ENCODE measurements around the gene SH3RF1. TPM values are rescaled to one million over a fixed set of nuclear protein-coding genes. Genes with fewer than 3 reads are reported as not detected.

Gene SH3RF1
- total RNA-seq, 2 experiments from 2014 or later: 0.22 to 0.55 TPM

DNA sequence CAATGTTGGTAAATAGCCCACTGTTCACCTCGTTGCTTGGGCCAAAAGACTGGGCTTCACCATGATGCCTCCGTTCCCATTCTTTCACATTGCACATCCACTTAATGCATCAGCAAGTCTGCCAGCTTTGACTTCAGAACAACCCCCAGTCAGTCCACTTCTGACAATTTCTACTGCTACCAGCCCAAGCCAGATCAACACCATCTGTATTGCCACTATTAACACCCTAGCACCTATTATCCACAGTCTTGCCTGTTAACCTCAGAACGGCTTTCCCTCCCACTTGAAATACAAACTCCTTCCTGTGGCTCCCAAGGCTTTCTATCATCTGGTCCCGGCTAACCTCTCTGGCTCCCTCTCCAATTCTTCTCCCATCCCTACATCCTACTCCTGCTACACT lies 95.7 kb downstream of the SH3RF1 start:
- no peaks in the 10 kb centered on the region for H3K36me3 Mint-ChIP-seq (ENCODE audit: low read depth)
- H3K27me3 Mint-ChIP-seq (ENCODE audit: low read depth): peaks cover under 1% of the 10 kb centered on the region
- no peak overlapping the region for H3K27ac Mint-ChIP-seq
- H3K9me3 Mint-ChIP-seq: no peaks in the 10 kb centered on the region
- CTCF ChIA-PET: interaction anchor here (0.6 kb wide), 1 partner anchor 25 kb away, joined by 3 read pairs; no protein-coding TSS in a partner anchor
- DNase-seq: no peak
- intact Hi-C loops (cut with micrococcal nuclease): no loop called here
- no peak overlapping the region for H3K4me3 Mint-ChIP-seq
- no peaks in the 10 kb centered on the region for H3K4me1 Mint-ChIP-seq (ENCODE audit: low read depth)

- DNase-seq: no peak
- H3K4me1 Mint-ChIP-seq (ENCODE audit: low read depth): no peaks in the 10 kb centered on the region
- H3K27me3 Mint-ChIP-seq (ENCODE audit: low read depth): no peaks in the 10 kb centered on the region
- H3K9me3 Mint-ChIP-seq: no peaks in the 10 kb centered on the region
- no peak overlapping the region for H3K4me3 Mint-ChIP-seq
- no peak overlapping the region for H3K27ac Mint-ChIP-seq
- CTCF ChIA-PET: no interaction called here
- intact Hi-C loops (cut with micrococcal nuclease): no loop called here
- no peaks in the 10 kb centered on the region for H3K36me3 Mint-ChIP-seq (ENCODE audit: low read depth)
These were observed 96.5 kb downstream of the SH3RF1 start for GRCh38 chr4:169174247-169174646.

DNA sequence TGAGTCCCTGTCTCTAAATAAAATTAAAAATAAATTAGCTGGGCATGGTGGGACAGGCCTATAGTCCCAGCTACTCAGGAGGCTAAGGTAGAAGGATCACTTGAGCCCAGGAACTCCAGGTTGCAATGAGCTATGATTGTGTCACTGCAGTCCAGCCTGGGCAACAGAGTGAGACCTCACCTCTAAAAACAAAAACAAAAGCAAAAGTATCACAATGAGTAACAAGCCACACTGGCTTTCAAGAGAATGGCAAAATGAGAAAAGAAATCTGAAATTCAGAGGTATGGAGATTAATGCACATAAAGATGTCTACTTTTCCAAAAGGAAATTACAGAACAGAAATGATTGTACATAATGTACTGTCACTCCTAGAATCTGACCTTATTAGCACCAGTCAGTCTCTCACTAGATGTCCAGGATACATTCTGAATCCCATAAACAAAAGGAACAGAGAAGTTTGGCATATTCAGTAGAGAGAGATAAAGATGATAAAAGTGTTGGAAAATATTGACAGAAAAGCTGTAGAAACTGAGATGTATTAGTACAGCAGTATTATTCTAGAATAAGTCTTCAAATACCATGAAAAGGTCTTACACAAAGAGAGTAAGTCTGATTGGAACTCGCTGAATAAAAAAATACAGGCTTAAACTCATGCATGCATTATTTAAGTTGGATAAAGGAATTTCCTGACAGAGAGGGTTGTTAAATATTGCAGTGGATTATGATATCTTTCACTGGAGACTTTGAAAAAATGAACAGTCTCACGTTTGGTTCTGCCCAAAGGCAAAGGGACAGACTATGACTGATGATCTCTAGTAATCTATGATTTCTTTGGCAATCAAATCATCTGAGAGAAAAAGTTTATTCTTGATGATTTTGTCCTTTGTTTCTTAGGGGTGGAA lies 102.5 kb downstream of the SH3RF1 start:
- Mint-ChIP-seq H3K27me3 (ENCODE audit: low read depth) (no peaks in the 10 kb centered on the region), H3K36me3 (ENCODE audit: low read depth) (no peaks in the 10 kb centered on the region), H3K4me1 (ENCODE audit: low read depth) (no peaks in the 10 kb centered on the region), H3K4me3 (no peak overlapping the region), H3K9me3 (no peaks in the 10 kb centered on the region), H3K27ac (no peak overlapping the region)
- DNase-seq: no peak
- intact Hi-C loops (cut with micrococcal nuclease): no loop called here
- CTCF ChIA-PET: interaction anchor here (0.6 kb wide), 1 partner anchor 102 kb away, joined by 5 read pairs; no protein-coding TSS in a partner anchor

GRCh38 chr4:169164669-169165415 lies 105.9 kb downstream of the SH3RF1 start:
- Mint-ChIP-seq H3K36me3 (ENCODE audit: low read depth) (no peaks in the 10 kb centered on the region), H3K4me3 (no peak overlapping the region), H3K4me1 (ENCODE audit: low read depth) (no peaks in the 10 kb centered on the region), H3K27me3 (ENCODE audit: low read depth) (peaks cover 3% of the 10 kb centered on the region), H3K9me3 (no peaks in the 10 kb centered on the region), H3K27ac (no peak overlapping the region)
- DNase-seq: no peak
- CTCF ChIA-PET: no interaction called here
- intact Hi-C loops (cut with micrococcal nuclease): no loop called here

DNA sequence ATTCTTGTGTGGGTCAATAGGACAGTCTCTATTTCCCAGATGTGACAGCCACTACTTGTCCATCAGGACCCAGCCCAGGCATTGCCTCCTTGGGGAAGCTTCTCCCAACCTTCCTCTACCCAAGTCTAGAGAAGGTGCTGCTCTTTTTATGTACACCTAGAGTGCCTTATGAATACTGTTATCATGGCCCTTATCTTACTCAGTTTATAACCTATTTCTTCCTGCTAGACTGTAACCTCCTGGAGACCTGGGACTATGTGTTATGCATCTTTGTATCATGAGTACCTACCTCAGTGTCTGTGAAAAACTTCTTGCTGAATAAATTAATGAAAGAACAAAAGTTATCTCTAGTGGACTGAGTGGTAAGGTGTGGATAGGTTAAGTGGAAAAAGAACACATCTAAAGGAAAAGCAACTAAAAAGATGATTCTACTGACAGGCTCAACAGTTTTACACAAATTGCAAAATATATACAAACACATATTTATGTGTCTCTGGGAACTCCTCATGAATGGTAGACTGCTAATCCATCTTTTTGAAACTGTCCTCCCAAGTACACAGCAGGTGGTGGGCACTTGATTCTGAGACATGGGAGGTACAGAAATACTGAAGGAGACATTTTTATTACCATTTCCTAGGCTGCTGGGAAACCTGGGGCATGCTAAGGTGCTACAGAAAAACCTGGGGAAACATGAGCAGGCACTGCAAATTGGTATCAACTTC lies 106.6 kb downstream of the SH3RF1 start:
- Mint-ChIP-seq H3K9me3 (no peaks in the 10 kb centered on the region), H3K36me3 (ENCODE audit: low read depth) (no peaks in the 10 kb centered on the region), H3K27me3 (ENCODE audit: low read depth) (peaks cover 3% of the 10 kb centered on the region), H3K4me3 (no peak overlapping the region), H3K27ac (no peak overlapping the region), H3K4me1 (ENCODE audit: low read depth) (no peaks in the 10 kb centered on the region)
- DNase-seq: no peak
- intact Hi-C loops (cut with micrococcal nuclease): no loop called here
- CTCF ChIA-PET: no interaction called here

DNA sequence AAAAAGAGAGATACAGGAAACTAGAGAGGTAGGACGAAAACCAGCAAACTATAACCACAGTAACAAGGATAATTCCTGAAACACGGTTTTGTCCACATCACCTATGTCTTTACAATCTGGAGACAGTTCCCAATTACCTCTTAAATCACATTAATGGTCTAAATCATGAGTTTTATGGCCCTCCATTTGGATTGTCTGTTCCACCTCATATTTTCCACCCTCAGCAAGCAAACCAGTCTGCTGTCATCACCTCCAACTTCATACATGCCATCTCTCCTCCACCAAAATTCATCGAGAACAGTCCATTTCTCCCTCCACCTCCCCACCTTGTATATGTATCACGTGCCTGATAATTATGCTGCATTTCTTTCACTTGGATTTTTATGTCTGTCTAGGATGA lies 107.3 kb downstream of the SH3RF1 start:
- H3K4me3 Mint-ChIP-seq: no peak overlapping the region
- H3K27ac Mint-ChIP-seq: no peak overlapping the region
- CTCF ChIA-PET: interaction anchor here (0.6 kb wide), 1 partner anchor 103 kb away, joined by 4 read pairs; no protein-coding TSS in a partner anchor

DNA sequence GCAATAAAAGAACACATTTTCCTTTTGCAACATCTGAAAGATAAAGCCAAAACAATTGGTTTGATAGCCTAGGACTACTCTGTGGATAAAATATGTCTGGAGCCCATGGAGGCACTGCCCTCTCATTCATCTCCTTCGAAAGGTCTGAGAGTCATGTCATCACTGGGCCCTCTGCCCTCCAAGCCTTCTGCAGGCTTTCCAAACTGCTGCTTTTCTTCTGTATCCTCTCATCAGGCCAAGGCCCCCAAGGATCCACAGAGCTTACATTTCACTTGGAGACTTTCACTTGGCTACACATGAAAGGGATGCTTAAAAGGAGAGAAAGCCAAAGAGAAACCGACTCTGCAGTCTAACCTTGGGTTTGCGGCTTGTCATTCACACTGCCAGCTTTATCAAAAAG lies 109.9 kb downstream of the SH3RF1 start:
- Mint-ChIP-seq H3K9me3 (no peaks in the 10 kb centered on the region), H3K27ac (no peak overlapping the region)
- CTCF ChIA-PET: no interaction called here

More for the DNA sequence above, 107.3 kb downstream of the SH3RF1 start:
- no peaks in the 10 kb centered on the region for H3K36me3 Mint-ChIP-seq (ENCODE audit: low read depth)
- H3K4me1 Mint-ChIP-seq (ENCODE audit: low read depth): no peaks in the 10 kb centered on the region
- no peaks in the 10 kb centered on the region for H3K9me3 Mint-ChIP-seq
- intact Hi-C loops (cut with micrococcal nuclease): no loop called here
- H3K27me3 Mint-ChIP-seq (ENCODE audit: low read depth): peaks cover 3% of the 10 kb centered on the region
- DNase-seq: no peak

DNA sequence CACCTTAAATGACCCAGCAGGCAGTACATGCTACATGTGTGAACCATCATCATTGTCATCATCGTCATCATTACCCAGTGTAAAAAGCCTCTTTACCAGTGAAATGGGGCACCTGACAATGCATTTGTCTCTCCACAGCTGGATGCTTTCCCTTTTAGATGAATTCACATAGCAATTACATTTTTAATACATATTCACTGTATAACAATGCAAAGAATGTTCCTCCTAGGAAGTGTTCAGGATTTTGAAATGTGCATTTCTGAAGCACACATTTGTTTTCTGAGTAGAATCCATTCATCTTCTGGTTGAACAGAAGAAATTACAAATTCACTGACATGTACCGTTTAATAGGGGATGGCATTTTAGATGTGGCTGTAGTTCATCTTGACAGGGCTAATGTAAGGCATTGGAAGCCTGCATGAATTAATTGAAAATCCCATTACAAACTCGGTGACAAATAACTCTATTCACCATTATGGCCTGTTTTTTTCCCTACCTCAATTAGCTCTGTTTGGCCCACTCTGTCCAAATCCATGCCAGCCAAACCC lies 111.1 kb downstream of the SH3RF1 start:
- CTCF ChIA-PET: no interaction called here
- H3K36me3 Mint-ChIP-seq (ENCODE audit: low read depth): no peaks in the 10 kb centered on the region
- H3K9me3 Mint-ChIP-seq: no peaks in the 10 kb centered on the region

More for the DNA sequence above, 109.9 kb downstream of the SH3RF1 start:
- no peaks in the 10 kb centered on the region for H3K36me3 Mint-ChIP-seq (ENCODE audit: low read depth)
- H3K27me3 Mint-ChIP-seq (ENCODE audit: low read depth): peaks cover 6% of the 10 kb centered on the region
- intact Hi-C loops (cut with micrococcal nuclease): no loop called here
- DNase-seq: no peak
- H3K4me3 Mint-ChIP-seq: no peak overlapping the region
- no peaks in the 10 kb centered on the region for H3K4me1 Mint-ChIP-seq (ENCODE audit: low read depth)

DNA sequence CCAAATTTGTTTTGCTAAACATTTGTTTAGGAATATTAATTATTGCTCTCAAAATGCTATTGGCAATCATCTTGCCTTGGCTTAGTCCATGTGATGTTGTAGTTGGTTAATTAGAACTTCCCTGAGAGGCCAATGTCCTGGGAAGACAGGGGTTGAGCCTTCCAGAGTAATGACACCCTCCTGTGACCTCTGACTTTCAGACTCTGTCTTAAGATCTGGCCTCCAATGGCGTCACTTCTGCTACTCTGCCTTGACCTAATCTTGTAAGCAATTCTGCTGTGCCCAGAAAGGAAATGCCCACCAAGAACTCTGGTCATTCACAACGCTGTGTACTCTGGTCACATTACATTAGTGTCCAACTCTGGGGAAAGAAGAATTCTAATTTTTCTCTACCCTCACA lies 111.9 kb downstream of the SH3RF1 start:
- H3K4me1 Mint-ChIP-seq (ENCODE audit: low read depth): no peaks in the 10 kb centered on the region
- H3K9me3 Mint-ChIP-seq: no peaks in the 10 kb centered on the region
- no peaks in the 10 kb centered on the region for H3K36me3 Mint-ChIP-seq (ENCODE audit: low read depth)
- intact Hi-C loops (cut with micrococcal nuclease): no loop called here
- H3K4me3 Mint-ChIP-seq: no peak overlapping the region
- CTCF ChIA-PET: no interaction called here
- H3K27ac Mint-ChIP-seq: no peak overlapping the region
- no peak for DNase-seq
- peaks cover 8% of the 10 kb centered on the region for H3K27me3 Mint-ChIP-seq (ENCODE audit: low read depth)

More for the DNA sequence above, 111.1 kb downstream of the SH3RF1 start:
- H3K4me1 Mint-ChIP-seq (ENCODE audit: low read depth): no peaks in the 10 kb centered on the region
- H3K27me3 Mint-ChIP-seq (ENCODE audit: low read depth): peaks cover 6% of the 10 kb centered on the region
- no peak overlapping the region for H3K4me3 Mint-ChIP-seq
- H3K27ac Mint-ChIP-seq: no peak overlapping the region
- intact Hi-C loops (cut with micrococcal nuclease): no loop called here
- no peak for DNase-seq

DNA sequence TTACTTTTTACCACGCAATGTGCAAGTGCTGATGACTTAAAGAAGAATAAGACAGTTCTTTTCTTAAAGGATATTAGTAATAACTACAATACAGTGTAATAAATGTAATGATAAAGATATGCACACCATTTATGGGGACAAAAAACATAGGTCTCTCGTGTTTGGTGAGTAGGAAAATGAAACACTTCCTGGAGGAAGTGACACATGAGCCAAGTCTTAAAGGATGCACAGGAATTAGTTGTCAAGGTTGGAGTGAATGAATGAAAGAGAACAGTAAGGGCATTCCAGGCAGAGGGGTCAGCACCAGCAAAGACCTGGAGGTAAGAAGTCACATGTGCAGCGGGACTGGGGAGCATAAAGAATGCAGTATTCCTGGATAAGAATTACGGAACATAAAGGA lies 112.7 kb downstream of the SH3RF1 start:
- Mint-ChIP-seq H3K4me3 (no peak overlapping the region), H3K9me3 (no peaks in the 10 kb centered on the region), H3K36me3 (ENCODE audit: low read depth) (no peaks in the 10 kb centered on the region), H3K4me1 (ENCODE audit: low read depth) (no peaks in the 10 kb centered on the region), H3K27ac (no peak overlapping the region), H3K27me3 (ENCODE audit: low read depth) (peaks cover 8% of the 10 kb centered on the region)
- DNase-seq: no peak
- CTCF ChIA-PET: no interaction called here
- intact Hi-C loops (cut with micrococcal nuclease): no loop called here

- CTCF ChIA-PET: interaction anchor here (1.0 kb wide), 1 partner anchor 232 kb away, joined by 3 read pairs; no protein-coding TSS in a partner anchor
- no peaks in the 10 kb centered on the region for H3K36me3 Mint-ChIP-seq (ENCODE audit: low read depth)
- H3K4me3 Mint-ChIP-seq: no peak overlapping the region
- H3K4me1 Mint-ChIP-seq (ENCODE audit: low read depth): no peaks in the 10 kb centered on the region
- DNase-seq: no peak
- no peak overlapping the region for H3K27ac Mint-ChIP-seq
- no peaks in the 10 kb centered on the region for H3K9me3 Mint-ChIP-seq
- H3K27me3 Mint-ChIP-seq (ENCODE audit: low read depth): peaks cover 6% of the 10 kb centered on the region
- intact Hi-C loops (cut with micrococcal nuclease): no loop called here
These were observed 114.4 kb downstream of the SH3RF1 start for GRCh38 chr4:169156392-169156791.

- no peak for DNase-seq
- no peaks in the 10 kb centered on the region for H3K4me1 Mint-ChIP-seq (ENCODE audit: low read depth)
- no peak overlapping the region for H3K4me3 Mint-ChIP-seq
- no peaks in the 10 kb centered on the region for H3K36me3 Mint-ChIP-seq (ENCODE audit: low read depth)
- no peak overlapping the region for H3K27ac Mint-ChIP-seq
- no peaks in the 10 kb centered on the region for H3K9me3 Mint-ChIP-seq
- H3K27me3 Mint-ChIP-seq (ENCODE audit: low read depth): peaks cover 6% of the 10 kb centered on the region
- CTCF ChIA-PET: no interaction called here
- intact Hi-C loops (cut with micrococcal nuclease): no loop called here
These were observed 116.6 kb downstream of the SH3RF1 start for GRCh38 chr4:169154121-169154520.
